WTC11 (cell line): ENCODE results near the gene IFT88. TPM values are rescaled to one million over a fixed set of nuclear protein-coding genes. Genes with fewer than 3 reads are reported as not detected.

ENCODE experiments used
- ATAC-seq: fragments of 200-7000 bp; cut with Tn5 transposase; 2 replicates; pipeline ENCODE4 v1.10.0; 2021; ENCODE audit warnings: mild to moderate bottlenecking, moderate library complexity
- CTCF ChIA-PET: fragments of 300-600 bp; sonication (Branson Sonifier 250); formaldehyde crosslinking; loops from one replicate; lab custom pipeline; 2021; ENCODE audit warnings: antibody characterized with exemption; lab: Charles Lee
- POLR2A ChIA-PET: fragments of 350-600 bp; sonication (Branson Sonifier 250); formaldehyde crosslinking; loops from one replicate; lab custom pipeline; 2021; ENCODE audit warnings: antibody characterized with exemption; lab: Charles Lee
- DNase-seq: peaks from one replicate; pipeline ENCODE4 v3.0.0; 2021; ENCODE audit warnings: low spot score
- H3K27ac Mint-ChIP-seq: 2 replicates; pipeline ENCODE4 v1.8.0; 2021; ENCODE audit warnings: mixed read lengths
- H3K27me3 Mint-ChIP-seq: 2 replicates; pipeline ENCODE4 v1.8.0; 2021; ENCODE audit warnings: low read depth, mild to moderate bottlenecking, moderate library complexity, mixed read lengths
- H3K36me3 Mint-ChIP-seq: 2 replicates; pipeline ENCODE4 v1.8.0; 2021; ENCODE audit warnings: mixed read lengths
- H3K4me1 Mint-ChIP-seq: 2 replicates; pipeline ENCODE4 v1.8.0; 2022; ENCODE audit warnings: mixed read lengths
- H3K4me3 Mint-ChIP-seq: 2 replicates; pipeline ENCODE4 v1.8.0; 2021; ENCODE audit warnings: mild to moderate bottlenecking, moderate library complexity, mixed read lengths
- H3K9me3 Mint-ChIP-seq: 2 replicates; pipeline ENCODE4 v1.8.0; 2021; ENCODE audit warnings: mixed read lengths
- AFF4 ChIP-seq: sonication (generic); formaldehyde crosslinking; IDR thresholded peaks from 2 replicates; pipeline ENCODE4 v1.8.1; 2023; ENCODE audit warnings: mild to moderate bottlenecking, missing genetic modification reagents, borderline replicate concordance
- CREB1 ChIP-seq: sonication (generic); formaldehyde crosslinking; IDR thresholded peaks from 2 replicates; pipeline ENCODE4 v1.8.0; 2023; ENCODE audit warnings: mild to moderate bottlenecking, missing genetic modification reagents
- ELF4 ChIP-seq: sonication (generic); formaldehyde crosslinking; IDR thresholded peaks from 2 replicates; pipeline ENCODE4 v1.8.1; 2022; ENCODE audit warnings: low read depth, mild to moderate bottlenecking, moderate library complexity, missing genetic modification reagents
- ESRRA ChIP-seq: sonication (generic); formaldehyde crosslinking; IDR thresholded peaks from 2 replicates; pipeline ENCODE4 v1.8.1; 2022; ENCODE audit warnings: mild to moderate bottlenecking, missing genetic modification reagents, borderline replicate concordance
- FOXK1 ChIP-seq: sonication (generic); formaldehyde crosslinking; IDR thresholded peaks from 2 replicates; pipeline ENCODE4 v1.8.0; 2022; ENCODE audit warnings: mild to moderate bottlenecking, moderate library complexity, missing genetic modification reagents
- GRHL2 ChIP-seq: fragments of 250-450 bp; sonication (Bioruptor Pico); IDR thresholded peaks from 2 replicates; pipeline ENCODE4 v1.8.0; 2022; ENCODE audit warnings: mild to moderate bottlenecking, moderate library complexity; ENCODE audit not compliant: insufficient replicate concordance, severe bottlenecking
- JUN ChIP-seq: sonication (generic); formaldehyde crosslinking; IDR thresholded peaks from 2 replicates; pipeline ENCODE4 v1.8.0; 2023; ENCODE audit warnings: mild to moderate bottlenecking, missing genetic modification reagents
- MXD4 ChIP-seq: fragments of 250-450 bp; sonication (Bioruptor Pico); IDR thresholded peaks from 2 replicates; pipeline ENCODE4 v1.8.0; 2021; ENCODE audit warnings: mild to moderate bottlenecking, moderate library complexity, borderline replicate concordance
- NFE2L1 ChIP-seq: sonication (generic); formaldehyde crosslinking; IDR thresholded peaks from 2 replicates; pipeline ENCODE4 v1.8.1; 2023; ENCODE audit warnings: missing genetic modification reagents
- PREB ChIP-seq: sonication (generic); formaldehyde crosslinking; IDR thresholded peaks from 2 replicates; pipeline ENCODE4 v1.8.1; 2022; ENCODE audit warnings: mild to moderate bottlenecking, missing genetic modification reagents, moderate library complexity, borderline replicate concordance
- SOX15 ChIP-seq: fragments of 250-450 bp; sonication (Bioruptor Pico); IDR thresholded peaks from 2 replicates; pipeline ENCODE4 v1.9.0; 2021; ENCODE audit warnings: mild to moderate bottlenecking
- TCF7 ChIP-seq: sonication (generic); formaldehyde crosslinking; IDR thresholded peaks from 2 replicates; pipeline ENCODE4 v1.8.0; 2022; ENCODE audit warnings: mild to moderate bottlenecking, low read depth, missing genetic modification reagents, moderate library complexity
- ZNF138 ChIP-seq: sonication (generic); formaldehyde crosslinking; conservative IDR thresholded peaks from 2 replicates; pipeline ENCODE4 v1.8.1; 2022; ENCODE audit warnings: mild to moderate bottlenecking, moderate library complexity, missing genetic modification reagents
- ZNF232 ChIP-seq: sonication (generic); formaldehyde crosslinking; IDR thresholded peaks from 2 replicates; pipeline ENCODE4 v1.8.0; 2022; ENCODE audit warnings: mild to moderate bottlenecking, missing genetic modification reagents
- ZNF263 ChIP-seq: sonication (generic); formaldehyde crosslinking; IDR thresholded peaks from 2 replicates; pipeline ENCODE4 v1.8.1; 2022; ENCODE audit warnings: low read depth, mild to moderate bottlenecking, moderate library complexity, missing genetic modification reagents
- ZNF416 ChIP-seq: fragments of 250-450 bp; sonication (Bioruptor Pico); IDR thresholded peaks from 2 replicates; pipeline ENCODE4 v1.9.0; 2021; ENCODE audit warnings: mild to moderate bottlenecking, inconsistent platforms
- ZNF423 ChIP-seq: fragments of 250-450 bp; sonication (Bioruptor Pico); IDR thresholded peaks from 2 replicates; pipeline ENCODE4 v2.1.2; 2022; ENCODE audit warnings: mild to moderate bottlenecking, moderate library complexity
- total RNA-seq: library from RNA; stranded (reverse); gene quantifications from 3 replicates; pipeline ENCODE4 v1.2.3, GENCODE V29; 2021
- TF ChIP-seq, protein P1 (sequence below): sonication (generic); formaldehyde crosslinking; IDR thresholded peaks from 2 replicates; pipeline ENCODE4 v1.8.0; 2023; ENCODE audit warnings: missing genetic modification reagents, mild to moderate bottlenecking, borderline replicate concordance
- TF ChIP-seq, protein P2 (sequence below): sonication (generic); formaldehyde crosslinking; IDR thresholded peaks from 2 replicates; pipeline ENCODE4 v1.8.0; 2022; ENCODE audit warnings: missing genetic modification reagents
- TF ChIP-seq, protein P3 (sequence below): sonication (generic); formaldehyde crosslinking; IDR thresholded peaks from 2 replicates; pipeline ENCODE4 v1.8.1; 2022; ENCODE audit warnings: missing genetic modification reagents, borderline replicate concordance

The IFT88 gene
- total RNA-seq, 1 experiment from 2014 or later = 6.5 TPM

- Mint-ChIP-seq H3K27ac (no peak overlapping the region), H3K4me1 (peaks cover 15% of the 10 kb centered on the region), H3K27me3 (peaks cover 86% of the 10 kb centered on the region), H3K36me3 (peaks cover 7% of the 10 kb centered on the region; the same call in 1 of the 2 replicates), H3K4me3 (no peak overlapping the region), H3K9me3 (peaks cover 20% of the 10 kb centered on the region)
- TF ChIP-seq TCF7 (CRISPR knock-in tag) (no peak), ZNF416 (no peak), FOXK1 (no peak), ELF4 (no peak), NFE2L1 (no peak), SOX15 (CRISPR knock-in tag) (no peak), ZNF263 (CRISPR knock-in tag) (no peak), ESRRA (no peak), ZNF232 (CRISPR knock-in tag) (no peak), AFF4 (CRISPR knock-in tag) (no peak), ZNF423 (no peak)
- TF ChIP-seq, protein P1, sequence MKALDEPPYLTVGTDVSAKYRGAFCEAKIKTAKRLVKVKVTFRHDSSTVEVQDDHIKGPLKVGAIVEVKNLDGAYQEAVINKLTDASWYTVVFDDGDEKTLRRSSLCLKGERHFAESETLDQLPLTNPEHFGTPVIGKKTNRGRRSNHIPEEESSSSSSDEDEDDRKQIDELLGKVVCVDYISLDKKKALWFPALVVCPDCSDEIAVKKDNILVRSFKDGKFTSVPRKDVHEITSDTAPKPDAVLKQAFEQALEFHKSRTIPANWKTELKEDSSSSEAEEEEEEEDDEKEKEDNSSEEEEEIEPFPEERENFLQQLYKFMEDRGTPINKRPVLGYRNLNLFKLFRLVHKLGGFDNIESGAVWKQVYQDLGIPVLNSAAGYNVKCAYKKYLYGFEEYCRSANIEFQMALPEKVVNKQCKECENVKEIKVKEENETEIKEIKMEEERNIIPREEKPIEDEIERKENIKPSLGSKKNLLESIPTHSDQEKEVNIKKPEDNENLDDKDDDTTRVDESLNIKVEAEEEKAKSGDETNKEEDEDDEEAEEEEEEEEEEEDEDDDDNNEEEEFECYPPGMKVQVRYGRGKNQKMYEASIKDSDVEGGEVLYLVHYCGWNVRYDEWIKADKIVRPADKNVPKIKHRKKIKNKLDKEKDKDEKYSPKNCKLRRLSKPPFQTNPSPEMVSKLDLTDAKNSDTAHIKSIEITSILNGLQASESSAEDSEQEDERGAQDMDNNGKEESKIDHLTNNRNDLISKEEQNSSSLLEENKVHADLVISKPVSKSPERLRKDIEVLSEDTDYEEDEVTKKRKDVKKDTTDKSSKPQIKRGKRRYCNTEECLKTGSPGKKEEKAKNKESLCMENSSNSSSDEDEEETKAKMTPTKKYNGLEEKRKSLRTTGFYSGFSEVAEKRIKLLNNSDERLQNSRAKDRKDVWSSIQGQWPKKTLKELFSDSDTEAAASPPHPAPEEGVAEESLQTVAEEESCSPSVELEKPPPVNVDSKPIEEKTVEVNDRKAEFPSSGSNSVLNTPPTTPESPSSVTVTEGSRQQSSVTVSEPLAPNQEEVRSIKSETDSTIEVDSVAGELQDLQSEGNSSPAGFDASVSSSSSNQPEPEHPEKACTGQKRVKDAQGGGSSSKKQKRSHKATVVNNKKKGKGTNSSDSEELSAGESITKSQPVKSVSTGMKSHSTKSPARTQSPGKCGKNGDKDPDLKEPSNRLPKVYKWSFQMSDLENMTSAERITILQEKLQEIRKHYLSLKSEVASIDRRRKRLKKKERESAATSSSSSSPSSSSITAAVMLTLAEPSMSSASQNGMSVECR (CRISPR knock-in tag) = no peak
- TF ChIP-seq, protein P2, sequence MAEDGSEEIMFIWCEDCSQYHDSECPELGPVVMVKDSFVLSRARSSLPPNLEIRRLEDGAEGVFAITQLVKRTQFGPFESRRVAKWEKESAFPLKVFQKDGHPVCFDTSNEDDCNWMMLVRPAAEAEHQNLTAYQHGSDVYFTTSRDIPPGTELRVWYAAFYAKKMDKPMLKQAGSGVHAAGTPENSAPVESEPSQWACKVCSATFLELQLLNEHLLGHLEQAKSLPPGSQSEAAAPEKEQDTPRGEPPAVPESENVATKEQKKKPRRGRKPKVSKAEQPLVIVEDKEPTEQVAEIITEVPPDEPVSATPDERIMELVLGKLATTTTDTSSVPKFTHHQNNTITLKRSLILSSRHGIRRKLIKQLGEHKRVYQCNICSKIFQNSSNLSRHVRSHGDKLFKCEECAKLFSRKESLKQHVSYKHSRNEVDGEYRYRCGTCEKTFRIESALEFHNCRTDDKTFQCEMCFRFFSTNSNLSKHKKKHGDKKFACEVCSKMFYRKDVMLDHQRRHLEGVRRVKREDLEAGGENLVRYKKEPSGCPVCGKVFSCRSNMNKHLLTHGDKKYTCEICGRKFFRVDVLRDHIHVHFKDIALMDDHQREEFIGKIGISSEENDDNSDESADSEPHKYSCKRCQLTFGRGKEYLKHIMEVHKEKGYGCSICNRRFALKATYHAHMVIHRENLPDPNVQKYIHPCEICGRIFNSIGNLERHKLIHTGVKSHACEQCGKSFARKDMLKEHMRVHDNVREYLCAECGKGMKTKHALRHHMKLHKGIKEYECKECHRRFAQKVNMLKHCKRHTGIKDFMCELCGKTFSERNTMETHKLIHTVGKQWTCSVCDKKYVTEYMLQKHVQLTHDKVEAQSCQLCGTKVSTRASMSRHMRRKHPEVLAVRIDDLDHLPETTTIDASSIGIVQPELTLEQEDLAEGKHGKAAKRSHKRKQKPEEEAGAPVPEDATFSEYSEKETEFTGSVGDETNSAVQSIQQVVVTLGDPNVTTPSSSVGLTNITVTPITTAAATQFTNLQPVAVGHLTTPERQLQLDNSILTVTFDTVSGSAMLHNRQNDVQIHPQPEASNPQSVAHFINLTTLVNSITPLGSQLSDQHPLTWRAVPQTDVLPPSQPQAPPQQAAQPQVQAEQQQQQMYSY (CRISPR knock-in tag) = no peak
- no peak for DNase-seq
- ChIA-PET CTCF (no interaction called here), POLR2A (no interaction called here)
- ATAC-seq = no peak
Measured at GRCh38 chr13:20528452-20528851, 38.5 kb upstream of the IFT88 start.

- no peaks in the 10 kb centered on the region for H3K4me1 Mint-ChIP-seq
- H3K9me3 Mint-ChIP-seq = peaks cover 57% of the 10 kb centered on the region
- DNase-seq (no peak), ATAC-seq (no peak)
- peaks cover 82% of the 10 kb centered on the region for H3K27me3 Mint-ChIP-seq
- H3K27ac Mint-ChIP-seq = no peak overlapping the region
- ChIA-PET POLR2A (no interaction called here), CTCF (interaction anchor here (1.5 kb wide), 1 partner anchor 11 kb away, joined by 4 read pairs; no protein-coding TSS in a partner anchor)
- H3K36me3 Mint-ChIP-seq = peaks cover 27% of the 10 kb centered on the region
- no peak overlapping the region for H3K4me3 Mint-ChIP-seq
- no peak for TF ChIP-seq JUN (CRISPR knock-in tag)
- TF ChIP-seq MXD4 = no peak
- no peak for TF ChIP-seq ZNF138 (CRISPR knock-in tag)
- no peak for TF ChIP-seq PREB (CRISPR knock-in tag)
- TF ChIP-seq CREB1 (CRISPR knock-in tag) = no peak
- TF ChIP-seq, protein P3, sequence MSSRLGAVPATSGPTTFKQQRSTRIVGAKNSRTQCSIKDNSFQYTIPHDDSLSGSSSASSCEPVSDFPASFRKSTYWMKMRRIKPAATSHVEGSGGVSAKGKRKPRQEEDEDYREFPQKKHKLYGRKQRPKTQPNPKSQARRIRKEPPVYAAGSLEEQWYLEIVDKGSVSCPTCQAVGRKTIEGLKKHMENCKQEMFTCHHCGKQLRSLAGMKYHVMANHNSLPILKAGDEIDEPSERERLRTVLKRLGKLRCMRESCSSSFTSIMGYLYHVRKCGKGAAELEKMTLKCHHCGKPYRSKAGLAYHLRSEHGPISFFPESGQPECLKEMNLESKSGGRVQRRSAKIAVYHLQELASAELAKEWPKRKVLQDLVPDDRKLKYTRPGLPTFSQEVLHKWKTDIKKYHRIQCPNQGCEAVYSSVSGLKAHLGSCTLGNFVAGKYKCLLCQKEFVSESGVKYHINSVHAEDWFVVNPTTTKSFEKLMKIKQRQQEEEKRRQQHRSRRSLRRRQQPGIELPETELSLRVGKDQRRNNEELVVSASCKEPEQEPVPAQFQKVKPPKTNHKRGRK = no peak
- no peak for TF ChIP-seq GRHL2 (CRISPR knock-in tag)
Measured at GRCh38 chr13:20534038-20534608, 32.8 kb upstream of the IFT88 start.
